ENCODE measurements around the gene USP16. TPM values are rescaled to one million over a fixed set of nuclear protein-coding genes. Genes with fewer than 3 reads are reported as not detected.

Gene USP16
- total and polyA plus RNA-seq, 2 of the 13 experiments (the other 11 are each of a cell fraction or from before 2014, with no cell fraction given): 16.5 to 46.9 TPM

- TF ChIP-seq ZBTB40 (IDR thresholded peaks at IDR 0.05): peak; percentile 26; the same call in 1 of the 2 replicates
- TF ChIP-seq ZBTB40 (CRISPR knock-in tag; IDR thresholded peaks at IDR 0.05): peak; percentile 28; the same call in 1 of the 2 replicates
- TF ChIP-seq DDIT3 (CRISPR knock-in tag; IDR thresholded peaks at IDR 0.05): no peak
- no peak for TF ChIP-seq HOXA9 (CRISPR knock-in tag; IDR thresholded peaks at IDR 0.05; ENCODE audit: borderline replicate concordance)
- no peak; the same call in 1 of the 2 replicates for TF ChIP-seq ZSCAN25 (CRISPR knock-in tag; IDR thresholded peaks at IDR 0.05)
- no peak for TF ChIP-seq ZBTB39 (CRISPR knock-in tag; IDR thresholded peaks at IDR 0.05)
- TF ChIP-seq RERE (CRISPR knock-in tag; IDR thresholded peaks at IDR 0.05; ENCODE audit: low read depth): no peak
- TF ChIP-seq MAFG (CRISPR knock-in tag; IDR thresholded peaks at IDR 0.05): no peak
- no peak for TF ChIP-seq ZNF773 (CRISPR knock-in tag; IDR thresholded peaks at IDR 0.05; ENCODE audit: borderline replicate concordance)
- peak; percentile 69 for TF ChIP-seq SALL1 (CRISPR knock-in tag; IDR thresholded peaks at IDR 0.05)
- TF ChIP-seq ZKSCAN8 (CRISPR knock-in tag; IDR thresholded peaks at IDR 0.05; ENCODE audit: borderline replicate concordance): no peak
Measured at GRCh38 chr21:29024474-29025327, at the start of gene USP16 (continued).

Measured in HepG2 (cell line).